ENCODE data around the gene NOXA1.
"Not testable (repeated sequence)": the region's sequence is repeated elsewhere in the genome, so short reads cannot be mapped to it uniquely, and the experiment has no call there.

Gene NOXA1

DNA sequence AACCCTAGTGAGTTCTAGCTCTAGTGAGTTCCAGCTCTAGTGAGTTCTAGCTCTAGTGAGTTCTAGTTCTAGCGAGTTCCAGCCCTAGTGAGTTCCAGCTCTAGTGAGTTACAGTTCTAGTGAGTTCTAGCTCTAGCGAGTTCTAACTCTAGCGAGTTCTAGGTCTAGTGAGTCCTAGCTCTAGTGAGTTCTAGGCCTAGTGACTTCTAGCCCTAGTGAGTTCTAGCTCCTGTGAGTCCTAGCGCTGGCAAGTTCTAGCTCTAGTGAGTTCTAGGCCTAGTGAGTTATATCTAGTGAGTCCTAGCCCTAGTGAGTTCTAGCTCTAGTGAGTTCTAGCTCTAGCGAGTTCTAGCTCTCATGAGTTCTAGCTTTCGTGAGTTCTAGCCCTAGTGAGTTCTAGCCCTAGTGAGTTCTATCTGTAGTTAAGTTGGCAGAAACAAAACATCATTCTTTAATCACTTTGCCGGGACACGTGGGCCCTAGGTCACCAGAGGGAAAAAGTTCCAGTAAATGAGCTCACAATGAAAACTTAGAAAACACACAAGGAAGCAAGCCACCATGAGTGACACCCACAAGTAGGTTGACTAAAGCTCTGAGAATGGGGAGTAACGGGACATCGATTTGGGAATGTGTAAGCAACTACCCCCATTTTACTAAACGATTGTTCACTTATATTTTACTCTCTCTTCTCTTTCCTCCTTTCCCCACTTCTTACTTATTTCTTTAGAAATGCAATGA, 47.7 kb upstream of the NOXA1 start:
- H3K4ac ChIP-seq (ENCODE audit: low read length): no peak overlapping the region
- no peak overlapping the region for H3K9ac ChIP-seq (ENCODE audit: low read depth, low read length, poor library complexity)
- no peak overlapping the region for H4K8ac ChIP-seq (ENCODE audit: low read depth, low read length)
- peaks cover 15 to 16% of the 10 kb centered on the region in 2 donors for H3K9me3 ChIP-seq (replicated peaks in 1 of 2; ENCODE audit: control insufficient read depth in 2 of 2, insufficient read depth in 1 of 2, low read depth in 1 of 2, low read length in 2 of 2)
- no peak overlapping the region for H3K14ac ChIP-seq (ENCODE audit: low read length)
- H3K79me1 ChIP-seq (ENCODE audit: low read depth, low read length): peaks cover 3% of the 10 kb centered on the region
- H3K23ac ChIP-seq (ENCODE audit: low read depth, low read length, poor library complexity): no peak overlapping the region
- H2BK5ac ChIP-seq (ENCODE audit: low read length): no peak overlapping the region
- H3K27me3 ChIP-seq (ENCODE audit: control insufficient read depth in 3 of 3, insufficient read depth in 3 of 3, low read depth in 1 of 3, low read length in 3 of 3): no peaks in the 10 kb centered on the region
- H2BK120ac ChIP-seq (ENCODE audit: low read depth, low read length): no peak overlapping the region
- WGBS, 2 donors (ENCODE audit: extremely low coverage in 2 of 2, insufficient read length in 2 of 2, insufficient replicate concordance in 1 of 2): no CpG with 5 or more reads among the region's 11 CpGs
- H3K27ac ChIP-seq (replicated peaks; ENCODE audit: low read length): no peak overlapping the region
- H2AFZ ChIP-seq (ENCODE audit: low read length): no peak overlapping the region
- peaks cover 0 to 6% of the 10 kb centered on the region in 2 donors for H3K36me3 ChIP-seq (replicated peaks in 1 of 2; ENCODE audit: control insufficient read depth in 2 of 2, insufficient read depth in 2 of 2, low read length in 2 of 2)
- H2BK12ac ChIP-seq (ENCODE audit: low read length): no peak overlapping the region
- no peak overlapping the region for H2BK15ac ChIP-seq (ENCODE audit: low read length)
- no peak for DNase-seq (ENCODE audit: low spot score)
- peaks cover 27% of the 10 kb centered on the region in 2 donors for H3K4me1 ChIP-seq (ENCODE audit: control insufficient read depth in 2 of 2, insufficient read depth in 1 of 2, low read depth in 1 of 2, low read length in 2 of 2)
- H3K4me2 ChIP-seq (ENCODE audit: insufficient read depth, low read length, poor library complexity, severe bottlenecking): no peak overlapping the region
- H2AK5ac ChIP-seq (ENCODE audit: low read depth, low read length): no peak overlapping the region
- no peak overlapping the region for H3K18ac ChIP-seq (ENCODE audit: low read length)
- H3K4me3 ChIP-seq (ENCODE audit: low read length in 2 of 2): no peak overlapping the region
- no peak overlapping the region for H4K91ac ChIP-seq (ENCODE audit: low read depth, low read length, poor library complexity)

DNA sequence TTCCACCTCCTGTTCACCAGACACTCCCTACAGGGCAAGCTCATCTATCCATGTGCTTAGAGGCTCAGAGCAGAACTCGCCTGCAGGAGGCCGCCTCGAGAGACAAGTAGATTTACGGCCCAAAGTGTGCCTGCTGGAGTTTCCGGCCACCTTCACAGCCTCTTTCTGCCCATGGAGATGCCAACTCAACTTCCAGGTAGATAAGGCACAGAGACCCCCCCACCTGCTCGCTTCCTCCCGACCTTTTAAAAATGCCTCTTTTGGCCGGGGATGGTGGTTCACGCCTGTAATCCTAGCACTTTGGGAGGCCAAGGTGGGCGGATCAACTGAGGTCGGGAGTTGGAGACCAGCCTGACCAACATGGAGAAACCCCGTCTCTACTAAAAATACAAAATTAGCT, 46.8 kb upstream of the NOXA1 start:
- Histone ChIP-seq H3K4ac (ENCODE audit: low read length) (no peak overlapping the region), H2BK15ac (ENCODE audit: low read length) (no peak overlapping the region), H3K9ac (ENCODE audit: low read depth, low read length, poor library complexity) (no peak overlapping the region), H2AFZ (ENCODE audit: low read length) (no peak overlapping the region), H3K23ac (ENCODE audit: low read depth, low read length, poor library complexity) (no peak overlapping the region), H2BK120ac (ENCODE audit: low read depth, low read length) (no peak overlapping the region), H3K36me3 (replicated peaks in 1 of 2; ENCODE audit: control insufficient read depth in 2 of 2, insufficient read depth in 2 of 2, low read length in 2 of 2) (peaks cover 0 to 6% of the 10 kb centered on the region in 2 donors), H2BK12ac (ENCODE audit: low read length) (no peak overlapping the region), H3K27me3 (ENCODE audit: control insufficient read depth in 3 of 3, insufficient read depth in 3 of 3, low read depth in 1 of 3, low read length in 3 of 3) (no peaks in the 10 kb centered on the region), H3K4me3 (ENCODE audit: low read length in 2 of 2) (no peak overlapping the region), H4K8ac (ENCODE audit: low read depth, low read length) (no peak overlapping the region), H3K27ac (replicated peaks; ENCODE audit: low read length) (no peak overlapping the region), H2BK5ac (ENCODE audit: low read length) (no peak overlapping the region), H3K9me3 (replicated peaks in 1 of 2; ENCODE audit: control insufficient read depth in 2 of 2, insufficient read depth in 1 of 2, low read depth in 1 of 2, low read length in 2 of 2) (peaks cover 15 to 16% of the 10 kb centered on the region in 2 donors), H2AK5ac (ENCODE audit: low read depth, low read length) (no peak overlapping the region), H4K91ac (ENCODE audit: low read depth, low read length, poor library complexity) (no peak overlapping the region), H3K4me1 (ENCODE audit: control insufficient read depth in 2 of 2, insufficient read depth in 1 of 2, low read depth in 1 of 2, low read length in 2 of 2) (peaks cover 19 to 24% of the 10 kb centered on the region in 2 donors), H3K4me2 (ENCODE audit: insufficient read depth, low read length, poor library complexity, severe bottlenecking) (no peak overlapping the region), H3K18ac (ENCODE audit: low read length) (no peak overlapping the region), H3K14ac (ENCODE audit: low read length) (no peak overlapping the region), H3K79me1 (ENCODE audit: low read depth, low read length) (peaks cover 4% of the 10 kb centered on the region)
- no peak for DNase-seq (ENCODE audit: low spot score)
- WGBS, 2 donors (ENCODE audit: extremely low coverage in 2 of 2, insufficient read length in 2 of 2, insufficient replicate concordance in 1 of 2): no CpG with 5 or more reads among the region's 12 CpGs

DNA sequence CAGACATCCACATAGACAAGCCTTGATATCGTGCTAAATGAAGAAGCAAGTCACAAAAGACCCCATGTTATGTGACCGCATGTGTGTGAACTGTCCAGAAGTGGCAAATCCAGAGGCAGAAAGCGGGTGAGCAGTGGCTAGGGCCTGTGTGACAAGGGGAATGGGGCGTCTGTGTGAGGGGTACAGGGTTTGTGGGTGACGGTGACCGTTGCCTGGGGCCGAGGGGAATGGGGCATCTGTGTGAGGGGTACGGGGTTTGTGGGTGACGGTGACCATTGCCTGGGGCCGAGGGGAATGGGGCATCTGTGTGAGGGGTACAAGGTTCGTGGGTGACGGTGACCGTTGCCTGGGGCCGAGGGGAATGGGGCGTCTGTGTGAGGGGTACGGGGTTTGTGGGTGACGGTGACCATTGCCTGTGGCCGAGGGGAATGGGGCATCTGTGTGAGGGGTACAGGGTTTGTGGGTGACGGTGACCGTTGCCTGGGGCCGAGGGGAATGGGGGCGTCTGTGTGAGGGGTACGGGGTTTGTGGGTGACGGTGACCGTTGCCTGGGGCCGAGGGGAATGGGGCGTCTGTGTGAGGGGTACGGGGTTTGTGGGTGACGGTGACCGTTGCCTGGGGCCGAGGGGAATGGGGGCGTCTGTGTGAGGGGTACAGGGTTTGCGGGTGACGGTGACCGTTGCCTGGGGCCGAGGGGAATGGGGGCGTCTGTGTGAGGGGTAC, 44.3 kb upstream of the NOXA1 start:
- not testable (repeated sequence) for H2AFZ ChIP-seq (ENCODE audit: low read length); H2BK12ac ChIP-seq (ENCODE audit: low read length); H2AK5ac ChIP-seq (ENCODE audit: low read depth, low read length); H3K14ac ChIP-seq (ENCODE audit: low read length); H3K9ac ChIP-seq (ENCODE audit: low read depth, low read length, poor library complexity); H3K23ac ChIP-seq (ENCODE audit: low read depth, low read length, poor library complexity); DNase-seq (ENCODE audit: low spot score); H3K27ac ChIP-seq (replicated peaks; ENCODE audit: low read length); H3K4me2 ChIP-seq (ENCODE audit: insufficient read depth, low read length, poor library complexity, severe bottlenecking); H3K36me3 ChIP-seq (replicated peaks in 1 of 2; ENCODE audit: control insufficient read depth in 2 of 2, insufficient read depth in 2 of 2, low read length in 2 of 2); H4K91ac ChIP-seq (ENCODE audit: low read depth, low read length, poor library complexity); H3K4ac ChIP-seq (ENCODE audit: low read length); H3K27me3 ChIP-seq (ENCODE audit: control insufficient read depth in 3 of 3, insufficient read depth in 3 of 3, low read depth in 1 of 3, low read length in 3 of 3); H4K8ac ChIP-seq (ENCODE audit: low read depth, low read length); H3K18ac ChIP-seq (ENCODE audit: low read length); H2BK15ac ChIP-seq (ENCODE audit: low read length); H2BK5ac ChIP-seq (ENCODE audit: low read length); H2BK120ac ChIP-seq (ENCODE audit: low read depth, low read length); H3K4me3 ChIP-seq (ENCODE audit: low read length in 2 of 2)
- peaks cover 8 to 12% of the 10 kb centered on the region in 2 donors for H3K4me1 ChIP-seq (ENCODE audit: control insufficient read depth in 2 of 2, insufficient read depth in 1 of 2, low read depth in 1 of 2, low read length in 2 of 2)
- peaks cover 10% of the 10 kb centered on the region for H3K79me1 ChIP-seq (ENCODE audit: low read depth, low read length)
- WGBS, 2 donors (ENCODE audit: extremely low coverage in 2 of 2, insufficient read length in 2 of 2, insufficient replicate concordance in 1 of 2): no CpG with 5 or more reads among the region's 37 CpGs
- H3K9me3 ChIP-seq (replicated peaks in 1 of 2; ENCODE audit: control insufficient read depth in 2 of 2, insufficient read depth in 1 of 2, low read depth in 1 of 2, low read length in 2 of 2): peaks cover 15 to 16% of the 10 kb centered on the region in 2 donors

DNA sequence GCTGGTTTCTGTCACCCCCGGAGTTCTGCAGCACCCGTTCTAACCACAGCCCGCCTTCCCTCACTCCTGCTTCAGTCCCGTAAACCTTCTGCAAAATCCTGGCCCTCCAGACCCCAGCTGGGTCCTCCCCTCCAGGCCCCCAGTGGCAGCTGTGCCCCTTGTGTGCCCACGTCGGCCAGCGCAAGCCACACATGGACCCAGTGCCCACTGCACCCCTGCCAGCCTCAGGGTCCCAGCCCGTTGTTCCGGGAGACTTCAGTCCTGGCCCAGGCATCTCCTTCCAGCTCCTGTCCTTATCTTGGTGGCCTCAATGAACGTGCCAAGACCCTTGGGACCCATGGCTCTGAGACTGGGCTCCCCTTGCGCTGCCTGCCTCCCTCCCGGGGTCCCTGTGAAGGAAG, 43.4 kb upstream of the NOXA1 start:
- H3K27me3 ChIP-seq (ENCODE audit: control insufficient read depth in 3 of 3, insufficient read depth in 3 of 3, low read depth in 1 of 3, low read length in 3 of 3): no peaks in the 10 kb centered on the region
- H2BK12ac ChIP-seq (ENCODE audit: low read length): no peak overlapping the region
- H2BK5ac ChIP-seq (ENCODE audit: low read length): no peak overlapping the region
- H3K36me3 ChIP-seq (replicated peaks in 1 of 2; ENCODE audit: control insufficient read depth in 2 of 2, insufficient read depth in 2 of 2, low read length in 2 of 2): no peaks in the 10 kb centered on the region
- H3K4me2 ChIP-seq (ENCODE audit: insufficient read depth, low read length, poor library complexity, severe bottlenecking): no peak overlapping the region
- H4K8ac ChIP-seq (ENCODE audit: low read depth, low read length): no peak overlapping the region
- no peak overlapping the region for H3K4ac ChIP-seq (ENCODE audit: low read length)
- no peak for DNase-seq (ENCODE audit: low spot score)
- H4K91ac ChIP-seq (ENCODE audit: low read depth, low read length, poor library complexity): no peak overlapping the region
- peak overlapping the region; percentile 55 for H3K23ac ChIP-seq (ENCODE audit: low read depth, low read length, poor library complexity)
- peak overlapping the region; percentile 96 for H2AK5ac ChIP-seq (ENCODE audit: low read depth, low read length)
- H2BK120ac ChIP-seq (ENCODE audit: low read depth, low read length): no peak overlapping the region
- no peak overlapping the region for H3K14ac ChIP-seq (ENCODE audit: low read length)
- H3K27ac ChIP-seq (replicated peaks; ENCODE audit: low read length): no peak overlapping the region
- H3K4me1 ChIP-seq (ENCODE audit: control insufficient read depth in 2 of 2, insufficient read depth in 1 of 2, low read depth in 1 of 2, low read length in 2 of 2): peaks cover 4 to 18% of the 10 kb centered on the region in 2 donors
- peak overlapping the region; percentile 76 for H3K18ac ChIP-seq (ENCODE audit: low read length)
- H2AFZ ChIP-seq (ENCODE audit: low read length): no peak overlapping the region
- H3K79me1 ChIP-seq (ENCODE audit: low read depth, low read length): peaks cover 10% of the 10 kb centered on the region
- no peak overlapping the region for H3K9ac ChIP-seq (ENCODE audit: low read depth, low read length, poor library complexity)
- H2BK15ac ChIP-seq (ENCODE audit: low read length): peak overlapping the region; percentile 49
- no CpG with 5 or more reads among the region's 12 CpGs for WGBS, 2 donors (ENCODE audit: extremely low coverage in 2 of 2, insufficient read length in 2 of 2, insufficient replicate concordance in 1 of 2)
- H3K4me3 ChIP-seq (ENCODE audit: low read length in 2 of 2): no peak overlapping the region
- peaks cover 6 to 8% of the 10 kb centered on the region in 2 donors for H3K9me3 ChIP-seq (replicated peaks in 1 of 2; ENCODE audit: control insufficient read depth in 2 of 2, insufficient read depth in 1 of 2, low read depth in 1 of 2, low read length in 2 of 2)
